GM06990 (cell line): ENCODE measurements around the gene FMN1.

Source experiments
- DNase-seq: peaks from one replicate; pipeline ENCODE4 v3.0.0-alpha.2; 2011; ENCODE audit not compliant: insufficient read length; ENCODE audit errors: extremely low read depth
- H3K27me3 ChIP-seq: replicated peaks from 2 replicates; pipeline ENCODE4 v1.6.0; 2011; ENCODE audit warnings: low read length; ENCODE audit not compliant: control insufficient read depth, insufficient read depth
- H3K36me3 ChIP-seq: 2 replicates; pipeline ENCODE4 v1.5.1; 2011; ENCODE audit warnings: low read length; ENCODE audit not compliant: control insufficient read depth, insufficient read depth
- H3K4me3 ChIP-seq: replicated peaks from 2 replicates; pipeline ENCODE4 v1.5.1; 2011; ENCODE audit warnings: low read depth, mild to moderate bottlenecking, control low read depth, low read length
- TF ChIP-seq, protein P1 (sequence below): IDR thresholded peaks from 2 replicates; pipeline ENCODE4 v1.5.1; 2011; ENCODE audit warnings: low read length, control low read depth, mild to moderate bottlenecking, inconsistent platforms; ENCODE audit not compliant: insufficient read depth, poor library complexity, severe bottlenecking

FMN1 gene

DNA sequence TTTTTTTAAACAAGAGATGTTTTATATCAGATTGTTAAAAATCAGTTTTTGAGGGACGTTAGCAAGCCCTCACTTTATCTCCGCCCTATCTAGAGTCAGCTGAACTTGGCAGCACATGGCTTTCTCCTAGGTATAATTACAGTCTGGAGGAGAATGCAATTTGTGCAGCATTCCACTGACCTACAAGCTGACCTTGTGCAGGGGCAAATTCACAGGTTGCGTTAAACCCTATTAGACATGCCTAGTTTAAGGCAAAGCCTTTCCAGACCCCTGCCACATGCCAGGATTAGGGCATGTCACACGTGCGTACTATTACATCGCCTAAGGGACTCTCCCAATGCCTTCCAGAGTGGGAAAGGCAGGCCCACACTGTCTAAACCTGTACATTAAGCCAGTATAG lies 252.7 kb downstream of the FMN1 start:
- TF ChIP-seq, protein P1, sequence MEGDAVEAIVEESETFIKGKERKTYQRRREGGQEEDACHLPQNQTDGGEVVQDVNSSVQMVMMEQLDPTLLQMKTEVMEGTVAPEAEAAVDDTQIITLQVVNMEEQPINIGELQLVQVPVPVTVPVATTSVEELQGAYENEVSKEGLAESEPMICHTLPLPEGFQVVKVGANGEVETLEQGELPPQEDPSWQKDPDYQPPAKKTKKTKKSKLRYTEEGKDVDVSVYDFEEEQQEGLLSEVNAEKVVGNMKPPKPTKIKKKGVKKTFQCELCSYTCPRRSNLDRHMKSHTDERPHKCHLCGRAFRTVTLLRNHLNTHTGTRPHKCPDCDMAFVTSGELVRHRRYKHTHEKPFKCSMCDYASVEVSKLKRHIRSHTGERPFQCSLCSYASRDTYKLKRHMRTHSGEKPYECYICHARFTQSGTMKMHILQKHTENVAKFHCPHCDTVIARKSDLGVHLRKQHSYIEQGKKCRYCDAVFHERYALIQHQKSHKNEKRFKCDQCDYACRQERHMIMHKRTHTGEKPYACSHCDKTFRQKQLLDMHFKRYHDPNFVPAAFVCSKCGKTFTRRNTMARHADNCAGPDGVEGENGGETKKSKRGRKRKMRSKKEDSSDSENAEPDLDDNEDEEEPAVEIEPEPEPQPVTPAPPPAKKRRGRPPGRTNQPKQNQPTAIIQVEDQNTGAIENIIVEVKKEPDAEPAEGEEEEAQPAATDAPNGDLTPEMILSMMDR, result no peak
- no peaks in the 10 kb centered on the region for H3K36me3 ChIP-seq

DNA sequence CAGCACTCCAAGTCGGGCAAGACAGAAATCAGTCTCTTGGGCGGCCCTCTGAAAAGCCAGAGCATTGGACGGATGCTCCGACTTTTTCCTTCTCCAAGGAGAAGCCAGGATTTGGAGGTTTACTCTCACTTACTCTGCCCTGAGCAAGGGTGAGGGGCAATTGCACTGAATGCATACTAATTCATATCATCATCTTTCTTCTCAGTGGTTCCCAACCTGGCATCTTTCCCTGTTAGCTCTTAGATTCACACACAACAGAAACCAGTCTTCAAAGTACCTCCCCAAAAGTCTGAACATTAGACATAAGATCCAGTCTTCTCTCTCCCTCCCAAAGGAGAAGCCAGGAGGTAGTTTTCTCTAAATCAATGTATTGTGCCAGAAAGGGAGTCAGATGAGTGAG lies 257.5 kb downstream of the FMN1 start:
- no peaks in the 10 kb centered on the region for H3K36me3 ChIP-seq
- DNase-seq, result no peak
- no peak overlapping the region for H3K4me3 ChIP-seq
- TF ChIP-seq, protein P1, result no peak
- no peaks in the 10 kb centered on the region for H3K27me3 ChIP-seq

More for the DNA sequence above, 252.7 kb downstream of the FMN1 start:
- Histone ChIP-seq H3K4me3 (no peak overlapping the region), H3K27me3 (no peaks in the 10 kb centered on the region)
- DNase-seq, result no peak

- Histone ChIP-seq H3K36me3 (no peaks in the 10 kb centered on the region), H3K4me3 (no peak overlapping the region), H3K27me3 (no peaks in the 10 kb centered on the region)
- DNase-seq, result peak; percentile 3
- TF ChIP-seq, protein P1, result peak; percentile 63
These were observed 258.1 kb downstream of the FMN1 start for GRCh38 chr15:32936283-32936918.

DNA sequence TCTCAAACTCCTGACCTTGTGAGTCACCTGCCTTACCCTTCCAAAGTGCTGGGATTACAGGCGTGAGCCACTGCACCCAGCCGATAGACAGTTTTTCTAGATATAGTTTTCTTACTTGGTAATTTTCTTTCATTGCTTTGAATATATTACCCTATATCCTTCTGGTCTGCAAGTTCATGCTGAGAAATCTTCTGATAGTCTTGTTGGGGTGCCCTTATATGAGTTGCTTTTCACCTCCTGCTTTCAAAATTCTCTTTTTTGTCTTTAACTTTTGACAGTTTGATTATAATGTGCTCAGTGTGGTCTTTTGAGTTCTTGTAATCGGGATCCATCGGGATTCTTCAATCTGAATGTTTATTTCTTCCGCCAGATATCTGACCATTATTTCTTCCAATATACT lies 259.4 kb downstream of the FMN1 start:
- H3K4me3 ChIP-seq, result no peak overlapping the region
- H3K27me3 ChIP-seq, result no peaks in the 10 kb centered on the region
- DNase-seq, result no peak
- no peaks in the 10 kb centered on the region for H3K36me3 ChIP-seq
- TF ChIP-seq, protein P1, result no peak

DNA sequence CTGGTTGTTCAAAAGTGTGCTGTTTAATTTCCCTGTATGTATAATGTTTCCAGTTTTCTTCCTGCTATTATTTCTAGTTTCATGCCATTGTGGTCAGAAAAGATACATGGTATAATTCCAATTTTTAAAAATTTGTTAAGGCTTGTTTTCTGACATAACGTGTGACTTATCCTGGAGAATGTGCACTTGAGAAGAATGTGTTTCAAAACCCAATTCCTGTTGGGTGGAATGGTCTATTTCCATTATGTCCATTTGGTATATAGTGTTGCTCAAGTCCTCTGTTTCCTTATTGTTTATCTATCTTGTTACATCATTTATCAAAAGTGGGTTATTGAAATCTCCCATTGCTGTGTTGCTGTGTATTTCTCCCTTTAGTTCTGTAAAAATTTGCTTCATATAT lies 261.3 kb downstream of the FMN1 start:
- H3K4me3 ChIP-seq, result no peak overlapping the region
- no peak for DNase-seq
- no peaks in the 10 kb centered on the region for H3K36me3 ChIP-seq
- TF ChIP-seq, protein P1, result no peak
- H3K27me3 ChIP-seq, result no peaks in the 10 kb centered on the region

- Histone ChIP-seq H3K4me3 (no peak overlapping the region), H3K36me3 (no peaks in the 10 kb centered on the region), H3K27me3 (no peaks in the 10 kb centered on the region)
- TF ChIP-seq, protein P1, result no peak
- DNase-seq, result no peak
These were observed 265.6 kb downstream of the FMN1 start for GRCh38 chr15:32928876-32929275.
